Measurements from ENCODE around the gene CFAP74. TPM values are rescaled to one million over a fixed set of nuclear protein-coding genes. Genes with fewer than 3 reads are reported as not detected.
"Not testable (repeated sequence)": the region's sequence is repeated elsewhere in the genome, so short reads cannot be mapped to it uniquely, and the experiment has no call there.

Gene CFAP74
- total RNA-seq, 3 donors from 2014 or later (not counting 1 experiment from before 2014, with no cell fraction given) = not detected

DNA sequence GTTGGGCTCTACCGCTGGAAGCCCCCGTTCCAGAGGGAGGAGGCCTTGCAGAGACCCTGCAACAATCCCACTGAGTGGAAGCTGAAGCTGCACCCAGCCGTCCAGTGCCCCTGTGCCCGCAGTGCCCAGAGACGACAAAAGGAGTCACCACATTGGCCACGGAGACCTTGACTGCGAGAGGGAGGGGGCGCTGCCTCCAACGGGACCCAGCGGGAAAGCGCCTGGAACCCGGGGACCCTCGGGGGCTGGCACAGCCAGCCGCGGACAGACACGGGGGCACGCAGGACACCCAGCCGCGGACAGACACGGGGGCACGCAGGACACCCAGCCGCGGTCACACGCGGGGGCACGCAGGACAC, 22.5 kb downstream of the CFAP74 start:
- Mint-ChIP-seq H3K9me3 (no peaks in the 10 kb centered on the region), H3K4me1 (no peaks in the 10 kb centered on the region), H3K4me3 (no peak overlapping the region), H3K27ac (no peak overlapping the region), H3K36me3 (no peaks in the 10 kb centered on the region), H3K27me3 (ENCODE audit: low read depth in 2 of 2) (no peaks in the 10 kb centered on the region)
- 92% methylated on average over 26 of the region's 26 CpGs for WGBS (ENCODE audit: insufficient coverage)
- H3K9me3 ChIP-seq (ENCODE audit: control insufficient read depth, insufficient read depth, low read length) = no peaks in the 10 kb centered on the region
- H3K27me3 ChIP-seq (ENCODE audit: control insufficient read depth, insufficient read depth, low read length) = no peaks in the 10 kb centered on the region
- no peaks in the 10 kb centered on the region for H3K36me3 ChIP-seq (ENCODE audit: control insufficient read depth, insufficient read depth, low read length)
- no peak for TF ChIP-seq CTCF (IDR thresholded peaks at IDR 0.05)
- H3K4me3 ChIP-seq (ENCODE audit: low read length) = no peak overlapping the region
- intact Hi-C loops (cut with micrococcal nuclease) = no loop called here
- no peaks in the 10 kb centered on the region for H3K4me1 ChIP-seq (ENCODE audit: control insufficient read depth, insufficient read depth, low read length)
- DNase-seq (no peak), ATAC-seq (no peak)
- H3K27ac ChIP-seq (ENCODE audit: low read length) = no peak overlapping the region

DNA sequence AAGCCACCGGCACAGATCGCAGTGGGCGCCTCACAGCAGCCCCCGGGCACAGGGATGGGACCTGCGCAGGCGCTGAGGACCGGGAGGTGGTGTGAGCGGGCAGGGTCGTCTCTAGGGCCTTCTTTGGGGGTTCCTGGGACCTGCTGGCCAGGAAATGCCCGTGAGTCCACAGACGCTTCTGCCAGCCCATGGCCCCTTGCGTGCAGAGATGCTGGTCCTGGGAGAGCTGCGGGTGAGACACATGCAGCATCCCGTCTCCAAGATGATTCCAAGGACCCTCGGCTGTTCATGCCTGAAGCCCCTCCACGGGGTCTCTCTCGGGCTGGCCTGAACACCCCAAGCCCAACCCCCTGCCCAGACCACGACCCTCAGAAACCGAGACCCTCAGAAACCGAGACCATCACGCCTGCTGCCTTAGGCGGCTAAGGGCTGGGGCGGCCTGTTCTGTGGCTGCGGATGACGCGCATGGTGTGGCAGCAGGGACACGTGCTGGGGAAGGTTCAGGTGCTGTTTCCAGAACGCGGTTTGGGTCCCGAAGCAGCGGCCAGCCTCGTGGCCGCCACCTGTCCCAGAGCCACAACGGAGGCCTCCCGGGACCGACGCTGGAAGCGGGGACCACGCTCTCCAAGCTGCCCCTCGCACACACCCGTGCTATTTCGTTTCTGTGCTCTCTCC, 23.0 kb downstream of the CFAP74 start:
- Mint-ChIP-seq H3K27me3 (ENCODE audit: low read depth in 2 of 2) (no peaks in the 10 kb centered on the region), H3K36me3 (no peaks in the 10 kb centered on the region), H3K27ac (no peak overlapping the region), H3K4me1 (no peaks in the 10 kb centered on the region), H3K9me3 (no peaks in the 10 kb centered on the region), H3K4me3 (no peak overlapping the region)
- Histone ChIP-seq H3K4me3 (ENCODE audit: low read length) (no peak overlapping the region), H3K9me3 (ENCODE audit: control insufficient read depth, insufficient read depth, low read length) (no peaks in the 10 kb centered on the region), H3K27ac (ENCODE audit: low read length) (no peak overlapping the region), H3K36me3 (ENCODE audit: control insufficient read depth, insufficient read depth, low read length) (no peaks in the 10 kb centered on the region), H3K27me3 (ENCODE audit: control insufficient read depth, insufficient read depth, low read length) (no peaks in the 10 kb centered on the region), H3K4me1 (ENCODE audit: control insufficient read depth, insufficient read depth, low read length) (no peaks in the 10 kb centered on the region)
- intact Hi-C loops (cut with micrococcal nuclease) = no loop called here
- no peak for TF ChIP-seq CTCF (IDR thresholded peaks at IDR 0.05)
- 93% methylated on average over 42 of the region's 42 CpGs for WGBS (ENCODE audit: insufficient coverage)
- no peak for ATAC-seq
- no peak for DNase-seq

DNA sequence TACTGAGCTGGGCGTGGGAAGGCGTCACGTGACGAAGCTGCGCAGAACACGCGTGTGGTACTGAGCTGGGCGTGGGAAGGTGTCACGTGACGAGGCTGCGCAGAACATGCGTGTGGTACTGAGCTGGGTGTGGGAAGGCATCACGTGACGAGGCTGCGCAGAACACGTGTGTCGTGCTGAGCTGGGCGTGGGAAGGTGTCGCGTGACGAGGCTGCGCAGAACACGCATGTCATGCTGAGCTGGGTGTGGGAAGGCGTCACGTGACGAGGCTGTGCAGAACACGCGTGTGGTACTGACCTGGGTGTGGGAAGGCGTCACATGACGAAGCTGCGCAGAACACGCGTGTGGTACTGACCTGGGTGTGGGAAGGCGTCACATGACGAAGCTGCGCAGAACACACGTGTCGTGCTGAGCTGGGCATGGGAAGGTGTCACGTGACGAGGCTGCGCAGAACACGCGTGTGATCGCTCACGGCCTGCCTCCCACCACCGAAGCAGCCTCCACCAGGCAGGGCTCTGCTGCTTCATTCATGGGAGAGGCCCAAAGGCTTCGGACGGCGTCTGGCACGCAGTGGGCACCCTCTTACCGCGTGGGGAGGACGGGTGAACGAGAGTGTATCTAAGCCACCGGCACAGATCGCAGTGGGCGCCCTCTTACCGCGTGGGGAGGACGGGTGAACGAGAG, 24.0 kb downstream of the CFAP74 start:
- intact Hi-C loops (cut with micrococcal nuclease) = no loop called here
- ATAC-seq (no peak), DNase-seq (no peak)
- Histone ChIP-seq H3K4me3 (ENCODE audit: low read length) (no peak overlapping the region), H3K4me1 (ENCODE audit: control insufficient read depth, insufficient read depth, low read length) (no peaks in the 10 kb centered on the region), H3K9me3 (ENCODE audit: control insufficient read depth, insufficient read depth, low read length) (no peaks in the 10 kb centered on the region), H3K27me3 (ENCODE audit: control insufficient read depth, insufficient read depth, low read length) (no peaks in the 10 kb centered on the region), H3K36me3 (ENCODE audit: control insufficient read depth, insufficient read depth, low read length) (no peaks in the 10 kb centered on the region), H3K27ac (ENCODE audit: low read length) (no peak overlapping the region)
- no peaks in the 10 kb centered on the region for H3K4me1 Mint-ChIP-seq
- no peak for TF ChIP-seq CTCF (IDR thresholded peaks at IDR 0.05)
- H3K27ac Mint-ChIP-seq = no peak overlapping the region
- no peaks in the 10 kb centered on the region for H3K36me3 Mint-ChIP-seq
- no peaks in the 10 kb centered on the region for H3K9me3 Mint-ChIP-seq
- 96% methylated on average over 54 of the region's 61 CpGs for WGBS (ENCODE audit: insufficient coverage)
- H3K27me3 Mint-ChIP-seq (ENCODE audit: low read depth in 2 of 2) = no peaks in the 10 kb centered on the region
- no peak overlapping the region for H3K4me3 Mint-ChIP-seq

DNA sequence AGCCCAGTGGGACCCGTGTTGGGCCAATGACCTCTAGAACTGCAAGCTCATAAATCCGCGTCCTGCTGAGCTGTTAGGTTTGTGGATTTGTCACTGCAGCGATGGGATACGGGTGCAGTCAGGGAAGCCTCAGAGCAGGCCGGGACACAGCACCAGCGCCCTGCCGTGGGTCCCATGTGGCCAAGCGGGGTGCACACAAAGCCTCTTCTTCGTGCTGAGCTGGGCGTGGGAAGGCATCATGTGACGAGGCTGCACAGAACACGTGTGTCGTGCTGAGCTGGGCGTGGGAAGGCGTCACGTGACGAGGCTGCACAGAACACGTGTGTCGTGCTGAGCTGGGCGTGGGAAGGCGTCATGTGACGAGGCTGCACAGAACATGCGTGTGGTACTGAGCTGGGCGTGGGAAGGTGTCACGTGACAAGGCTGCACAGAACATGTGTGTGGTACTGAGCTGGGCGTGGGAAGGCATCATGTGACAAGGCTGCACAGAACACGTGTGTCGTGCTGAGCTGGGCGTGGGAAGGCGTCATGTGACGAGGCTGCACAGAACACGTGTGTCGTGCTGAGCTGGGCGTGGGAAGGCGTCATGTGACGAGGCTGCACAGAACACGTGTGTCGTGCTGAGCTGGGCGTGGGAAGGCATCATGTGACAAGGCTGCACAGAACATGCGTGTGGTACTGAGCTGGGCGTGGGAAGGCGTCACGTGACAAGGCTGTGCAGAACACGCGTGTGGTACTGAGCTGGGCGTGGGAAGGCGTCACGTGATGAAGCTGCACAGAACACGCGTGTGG, 24.7 kb downstream of the CFAP74 start:
- H3K27me3 ChIP-seq (ENCODE audit: control insufficient read depth, insufficient read depth, low read length); H3K27me3 Mint-ChIP-seq (ENCODE audit: low read depth in 2 of 2); intact Hi-C loops (cut with micrococcal nuclease); H3K4me3 ChIP-seq (ENCODE audit: low read length); ATAC-seq; H3K36me3 Mint-ChIP-seq; H3K9me3 ChIP-seq (ENCODE audit: control insufficient read depth, insufficient read depth, low read length); H3K4me1 Mint-ChIP-seq; H3K36me3 ChIP-seq (ENCODE audit: control insufficient read depth, insufficient read depth, low read length); H3K9me3 Mint-ChIP-seq; H3K4me1 ChIP-seq (ENCODE audit: control insufficient read depth, insufficient read depth, low read length); H3K27ac ChIP-seq (ENCODE audit: low read length); DNase-seq; H3K27ac Mint-ChIP-seq; H3K4me3 Mint-ChIP-seq: not testable (repeated sequence)
- 93% methylated on average over 43 of the region's 51 CpGs for WGBS (ENCODE audit: insufficient coverage)
